Psoas muscle (tissue), 8 donors: ENCODE results near the gene MX2. TPM values are rescaled to one million over a fixed set of nuclear protein-coding genes. Genes with fewer than 3 reads are reported as not detected.
"Not testable (repeated sequence)": the region's sequence is repeated elsewhere in the genome, so short reads cannot be mapped to it uniquely, and the experiment has no call there.

Source experiments
- ATAC-seq, 4 donors: fragments of 200-7000 bp; cut with Tn5 transposase; one replicate each; pipeline ENCODE4 v1.9.1; 2020; ENCODE audit warnings: moderate library complexity in 3 of 4, mild to moderate bottlenecking in 2 of 4
- DNase-seq, 2 donors: peaks; one replicate each; pipeline ENCODE4 v3.0.0-alpha.2; 2020
- H3K27ac ChIP-seq: fragments of 200-600 bp; one replicate; pipeline ENCODE4 v1.8.0; 2022
- H3K27me3 ChIP-seq, 3 donors: fragments of 200-600 bp in 1 of 3; one replicate each; pipeline versions ENCODE4 v1.6.1 to v1.8.0; 2013 to 2022; ENCODE audit warnings: low read length in 2 of 3, mild to moderate bottlenecking in 2 of 3, moderate library complexity in 1 of 3; ENCODE audit not compliant: insufficient read depth in 3 of 3
- H3K36me3 ChIP-seq, 2 donors: fragments of 200-600 bp in 1 of 2; one replicate each; pipeline versions ENCODE4 v1.6.1 to v1.8.0; 2013 to 2022; ENCODE audit warnings: low read depth in 1 of 2, mild to moderate bottlenecking in 1 of 2, moderate library complexity in 1 of 2; ENCODE audit not compliant: insufficient read depth in 1 of 2
- H3K4me1 ChIP-seq: fragments of 200-600 bp; one replicate; pipeline ENCODE4 v1.8.0; 2022
- H3K4me3 ChIP-seq: fragments of 200-600 bp; one replicate; pipeline ENCODE4 v1.8.0; 2022; ENCODE audit warnings: mild to moderate bottlenecking
- H3K9me3 ChIP-seq: fragments of 200-600 bp; one replicate; pipeline ENCODE4 v1.8.0; 2022
- CTCF ChIP-seq: fragments of 200-600 bp; IDR thresholded peaks from one replicate; pipeline ENCODE4 v1.8.0; 2022; ENCODE audit warnings: antibody characterized with exemption
- WGBS, 3 donors: extraction: QIAGEN DNeasy Blood & Tissue Kit; methylation state at CpG; one replicate each; pipeline versions ENCODE4 v1.1.6 to v1.1.7; 2013; 5-methylcytosine and 5-hydroxymethylcytosine counted together
- intact Hi-C, 2 donors: fragments of 100-400 bp; cut with DNase I; formaldehyde crosslinking; loops; one replicate each; pipeline versions ENCODE4 v1.11.0 to v1.14.2; 2022
- polyA plus RNA-seq, 3 donors: library from polyadenylated mRNA; stranded (reverse); fragments of 200-250 nt; gene quantifications; one replicate each; pipeline ENCODE4 v1.2.3, GENCODE V29; 2013
- total RNA-seq, 4 donors: library from RNA; stranded (reverse); fragmentation: NEBNext Ultra II Directional in 2 of 4; extraction: Animal tissue kit (Norgen Biotek cat#: 25700) in 2 of 4; gene quantifications; one replicate each; pipeline versions ENCODE4 v1.2.1 to v1.2.4, GENCODE V29; 2021 to 2023
- donor health status: healthy with polysubstance abuse.
- donor health status: DM: no; HTN: no; CAD: no; lungs with moderate emphysema.
- donor health status: Bipolar disorder and iron deficiency.
- donor health status: healthy.
- donor health status: DM: yes; HTN: yes; CAD: no.
- donor health status: DM: no; HTN: no; CAD: no.
- donor health status: DM: no; HTN: no; CAD: no.
- donor health status: DM: yes; HTN: yes; CAD: no.

Gene MX2
- total and polyA plus RNA-seq, 7 donors = 1.2 to 3.6 (median 2.7) TPM

GRCh38 chr21:41418393-41418792 lies 56.6 kb downstream of the MX2 start:
- no peak overlapping the region for H3K4me3 ChIP-seq
- intact Hi-C loops = no loop called here
- H3K27me3 ChIP-seq = no peaks in the 10 kb centered on the region
- DNase-seq (no peak), ATAC-seq (no peak)
- H3K4me1 ChIP-seq = no peaks in the 10 kb centered on the region
- no peaks in the 10 kb centered on the region for H3K36me3 ChIP-seq
- no peak overlapping the region for H3K27ac ChIP-seq
- TF ChIP-seq CTCF = no peak
- peaks cover 3% of the 10 kb centered on the region for H3K9me3 ChIP-seq
- WGBS, 3 donors = 89 to 93% (median 91%) methylated on average over 6 of the region's 6 CpGs

GRCh38 chr21:41418956-41419680 lies 57.3 kb downstream of the MX2 start:
- 92 to 94% (median 93%) methylated on average over 11 of the region's 11 CpGs for WGBS, 3 donors
- intact Hi-C loops = no loop called here
- no peaks in the 10 kb centered on the region for H3K27me3 ChIP-seq
- no peak for ATAC-seq
- no peak for TF ChIP-seq CTCF
- DNase-seq = no peak
- peaks cover 3% of the 10 kb centered on the region for H3K9me3 ChIP-seq
- H3K4me1 ChIP-seq = no peaks in the 10 kb centered on the region
- H3K27ac ChIP-seq = no peak overlapping the region
- H3K36me3 ChIP-seq = no peaks in the 10 kb centered on the region
- no peak overlapping the region for H3K4me3 ChIP-seq

GRCh38 chr21:41419921-41420862 lies 58.4 kb downstream of the MX2 start:
- DNase-seq (peak; percentile 82 to 83), ATAC-seq (peak; percentile 71 to 88 (median 82))
- Histone ChIP-seq H3K27me3 (no peaks in the 10 kb centered on the region), H3K4me3 (peak overlapping the region; percentile 78), H3K4me1 (no peaks in the 10 kb centered on the region), H3K9me3 (no peaks in the 10 kb centered on the region), H3K36me3 (no peaks in the 10 kb centered on the region), H3K27ac (peak overlapping the region; percentile 71)
- intact Hi-C loops = no loop called here
- 4 to 7% (median 5%) methylated on average over 46 to 54 of the region's 54 CpGs for WGBS, 3 donors
- TF ChIP-seq CTCF = no peak

GRCh38 chr21:41420998-41421397 lies 59.2 kb downstream of the MX2 start:
- H3K4me1 ChIP-seq, H3K36me3 ChIP-seq, H3K9me3 ChIP-seq, H3K27me3 ChIP-seq, intact Hi-C loops, ATAC-seq, DNase-seq: not testable (repeated sequence)
- H3K4me3 ChIP-seq = peak overlapping the region; percentile 78
- H3K27ac ChIP-seq = peak overlapping the region; percentile 71
- 22 to 40% (median 38%) methylated on average over 6 of the region's 8 CpGs for WGBS, 3 donors
